Pons (tissue), 1 donor: ENCODE measurements around the gene FUT3.
"Not testable (repeated sequence)": the region's sequence is repeated elsewhere in the genome, so short reads cannot be mapped to it uniquely, and the experiment has no call there.

Experiments used
- DNase-seq: peaks from one replicate; pipeline ENCODE4 v3.0.0-alpha.2; 2016; ENCODE audit warnings: low spot score

Gene FUT3

GRCh38 chr19:5851302-5851701 is at the start of gene FUT3:
Gene FUT3 (minus strand): TSS chr19:5851449.
- no peak for DNase-seq

- no peak for DNase-seq
These were observed 49.7 kb upstream of the FUT3 start for GRCh38 chr19:5900976-5901375.

- DNase-seq: no peak
These were observed 48.7 kb upstream of the FUT3 start for GRCh38 chr19:5899728-5900526.

GRCh38 chr19:5897189-5897969 is 46.1 kb upstream of the FUT3 start:
- no peak for DNase-seq

GRCh38 chr19:5896365-5897076 is 45.3 kb upstream of the FUT3 start:
- DNase-seq: no peak

GRCh38 chr19:5895890-5896289 is 44.6 kb upstream of the FUT3 start:
- DNase-seq: no peak

- no peak for DNase-seq
These were observed 44.2 kb upstream of the FUT3 start for GRCh38 chr19:5895409-5895808.

- DNase-seq: no peak
These were observed 43.6 kb upstream of the FUT3 start for GRCh38 chr19:5894704-5895349.

- no peak for DNase-seq
These were observed 42.9 kb upstream of the FUT3 start for GRCh38 chr19:5893907-5894703.

GRCh38 chr19:5893296-5893903 is 42.2 kb upstream of the FUT3 start:
- DNase-seq: no peak

GRCh38 chr19:5892772-5893275 is 41.6 kb upstream of the FUT3 start:
- DNase-seq: no peak

- no peak for DNase-seq
These were observed 40.9 kb upstream of the FUT3 start for GRCh38 chr19:5891938-5892771.

- no peak for DNase-seq
These were observed 40.3 kb upstream of the FUT3 start for GRCh38 chr19:5891572-5891937.

GRCh38 chr19:5890099-5890498 is 38.9 kb upstream of the FUT3 start:
- no peak for DNase-seq

- DNase-seq: no peak
These were observed 38.2 kb upstream of the FUT3 start for GRCh38 chr19:5889288-5889971.

- not testable (repeated sequence) for DNase-seq
These were observed 33.0 kb upstream of the FUT3 start for GRCh38 chr19:5884065-5884811.

- DNase-seq: not testable (repeated sequence)
These were observed 32.1 kb upstream of the FUT3 start for GRCh38 chr19:5883157-5883873.
